Right cardiac atrium (tissue), 5 donors: ENCODE data around the gene RASD2. TPM values are rescaled to one million over a fixed set of nuclear protein-coding genes. Genes with fewer than 3 reads are reported as not detected.
"Not testable (repeated sequence)": the region's sequence is repeated elsewhere in the genome, so short reads cannot be mapped to it uniquely, and the experiment has no call there.

Experiments used
- ATAC-seq, 2 donors: fragments of 200-7000 bp; cut with Tn5 transposase; one replicate each; pipeline versions ENCODE4 v1.8.0 to v1.9.1; 2020; ENCODE audit warnings: moderate library complexity in 2 of 2, mild to moderate bottlenecking in 1 of 2
- DNase-seq, 3 donors: peaks; one replicate each; pipeline ENCODE4 v3.0.0-alpha.2; 2020
- H3K27ac ChIP-seq: one replicate; pipeline ENCODE4 v1.5.1; 2013; ENCODE audit warnings: mild to moderate bottlenecking, low read length, control low read depth, moderate library complexity
- H3K27me3 ChIP-seq: one replicate; pipeline ENCODE4 v1.6.1; 2013; ENCODE audit not compliant: control insufficient read depth, insufficient read depth
- H3K4me1 ChIP-seq: one replicate; pipeline ENCODE4 v1.6.1; 2013; ENCODE audit warnings: low read length; ENCODE audit not compliant: control insufficient read depth, insufficient read depth
- H3K4me3 ChIP-seq: one replicate; pipeline ENCODE4 v1.5.1; 2013; ENCODE audit warnings: low read length, control low read depth
- H3K9me3 ChIP-seq: one replicate; pipeline ENCODE4 v1.6.1; 2013; ENCODE audit warnings: low read length; ENCODE audit not compliant: control insufficient read depth
- WGBS: extraction: QIAGEN DNeasy Blood & Tissue Kit; methylation state at CpG from one replicate; pipeline ENCODE4 v1.1.7; 2013; 5-methylcytosine and 5-hydroxymethylcytosine counted together
- intact Hi-C, 4 donors: fragments of 100-400 bp; cut with DNase I; formaldehyde crosslinking; loops; one replicate each; pipeline versions ENCODE4 v1.11.0 to v1.14.0; 2022 to 2023
- polyA plus RNA-seq: library from polyadenylated mRNA; stranded (reverse); fragments of 200-250 nt; gene quantifications from one replicate; pipeline ENCODE4 v1.2.3, GENCODE V29; 2013
- total RNA-seq, 4 donors: library from RNA; stranded (reverse); fragmentation: NEBNext Ultra II Directional; extraction: Animal tissue kit (Norgen Biotek cat#: 25700); gene quantifications; one replicate each; pipeline ENCODE4 v1.2.1, GENCODE V29; 2021
- donor health status: healthy with polysubstance abuse.
- donor health status: DM: no; HTN: yes; CAD: no.
- donor health status: DM: no; HTN: no; CAD: no.
- donor health status: DM: no; HTN: yes; CAD: no; lungs with severe emphysema.
- donor health status: DM: yes; HTN: yes; CAD: no.

RASD2 gene
- total and polyA plus RNA-seq, 5 donors: 0.78 to 3.2 (median 2.1) TPM

DNA sequence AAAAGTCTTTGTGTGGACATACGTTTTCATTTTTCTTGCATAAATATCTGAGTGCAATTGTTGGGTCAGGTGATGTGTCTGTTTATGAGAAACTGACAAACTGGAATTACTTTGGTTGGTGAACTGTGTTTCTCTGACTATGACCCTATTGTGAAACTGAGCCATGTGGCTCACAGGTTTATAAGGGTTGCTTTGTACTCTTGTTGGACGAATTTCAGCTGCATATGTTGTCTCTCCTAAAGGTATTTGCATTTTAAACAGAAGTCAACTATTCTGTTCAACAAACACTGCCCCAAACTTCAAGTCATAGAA is 34.4 kb upstream of the RASD2 start:
- intact Hi-C loops: no loop called here
- DNase-seq (no peak), ATAC-seq (no peak)
- WGBS: 68% methylated on average over 2 of the region's 2 CpGs
- Histone ChIP-seq H3K27me3 (no peaks in the 10 kb centered on the region), H3K4me1 (no peaks in the 10 kb centered on the region), H3K9me3 (no peaks in the 10 kb centered on the region), H3K27ac (no peak overlapping the region), H3K4me3 (no peak overlapping the region)

DNA sequence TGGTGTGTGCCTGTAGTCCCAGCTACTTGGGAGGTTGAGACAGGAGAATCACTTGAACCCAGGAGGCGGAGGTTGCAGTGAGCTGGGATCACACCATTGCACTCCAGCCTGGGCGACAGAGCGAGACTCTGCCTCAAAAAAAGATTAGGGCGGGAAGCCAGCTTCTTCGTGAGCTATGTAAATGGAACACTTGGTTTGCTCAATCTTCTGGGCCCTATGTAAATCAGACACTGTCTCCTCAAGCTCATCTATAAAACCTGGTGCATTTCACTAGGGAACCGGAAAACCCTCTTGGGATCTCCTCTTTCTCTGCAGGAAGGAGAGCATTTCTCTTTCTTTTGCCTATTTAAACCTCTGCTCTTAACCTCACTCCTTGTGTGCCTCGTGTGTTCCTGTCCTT is 32.8 kb upstream of the RASD2 start:
- H3K27ac ChIP-seq, intact Hi-C loops, H3K4me3 ChIP-seq, H3K9me3 ChIP-seq, ATAC-seq, H3K27me3 ChIP-seq, DNase-seq, H3K4me1 ChIP-seq: not testable (repeated sequence)
- 88% methylated on average over 7 of the region's 7 CpGs for WGBS

DNA sequence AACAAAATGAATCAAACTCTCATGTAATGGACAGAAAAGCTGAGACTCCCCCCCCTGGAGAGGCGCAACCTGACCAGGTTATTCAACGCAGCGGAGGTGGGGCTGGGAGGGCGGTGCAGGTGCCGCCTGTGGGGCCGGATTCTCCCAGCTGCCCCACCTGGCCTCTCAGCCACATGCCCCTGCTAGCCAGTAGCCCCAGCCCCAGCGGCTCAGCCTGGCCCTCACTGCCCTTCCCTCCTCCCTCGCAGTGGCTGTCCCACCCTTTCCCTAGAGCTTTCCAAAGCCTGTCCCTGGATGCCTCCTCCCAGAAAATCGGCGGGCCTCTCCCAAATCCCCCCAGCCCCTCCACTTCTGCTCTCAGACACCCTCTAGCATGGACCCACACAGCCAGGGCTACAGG is 31.2 kb upstream of the RASD2 start:
- intact Hi-C loops: no loop called here
- Histone ChIP-seq H3K9me3 (no peaks in the 10 kb centered on the region), H3K27ac (no peak overlapping the region), H3K4me1 (no peaks in the 10 kb centered on the region), H3K4me3 (no peak overlapping the region), H3K27me3 (no peaks in the 10 kb centered on the region)
- WGBS: 88% methylated on average over 10 of the region's 10 CpGs
- no peak for ATAC-seq
- DNase-seq: no peak

DNA sequence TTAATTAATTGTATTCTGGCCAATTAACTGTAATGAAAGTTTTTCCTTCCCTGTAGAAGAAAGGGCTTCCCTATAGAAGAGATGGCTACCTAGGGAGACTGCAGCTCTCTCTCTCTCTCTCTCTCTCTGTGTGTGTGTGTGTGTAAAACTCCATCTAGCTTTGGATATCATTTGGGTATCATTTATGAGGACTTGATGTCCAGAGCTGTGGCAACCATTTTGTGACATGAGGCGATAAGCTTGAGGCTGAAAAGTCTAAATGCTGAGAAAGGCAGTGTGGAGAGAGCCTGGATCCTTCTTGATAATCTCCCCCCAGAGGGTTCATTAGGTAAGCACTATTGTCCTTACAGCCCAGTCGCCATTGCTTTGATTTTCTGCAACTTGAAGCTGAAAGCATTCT is 30.7 kb upstream of the RASD2 start:
- DNase-seq: no peak
- Histone ChIP-seq H3K9me3 (no peaks in the 10 kb centered on the region), H3K4me3 (no peak overlapping the region), H3K27me3 (no peaks in the 10 kb centered on the region), H3K4me1 (no peaks in the 10 kb centered on the region), H3K27ac (no peak overlapping the region)
- intact Hi-C loops: no loop called here
- ATAC-seq: no peak
- 86% methylated on average over 2 of the region's 2 CpGs for WGBS

- Histone ChIP-seq H3K27ac (no peak overlapping the region), H3K4me1 (no peaks in the 10 kb centered on the region), H3K27me3 (no peaks in the 10 kb centered on the region), H3K4me3 (no peak overlapping the region), H3K9me3 (no peaks in the 10 kb centered on the region)
- WGBS: 78% methylated on average over 6 of the region's 6 CpGs
- DNase-seq (no peak), ATAC-seq (no peak)
- intact Hi-C loops: no loop called here
Measured at GRCh38 chr22:35510481-35510934, 30.1 kb upstream of the RASD2 start.

DNA sequence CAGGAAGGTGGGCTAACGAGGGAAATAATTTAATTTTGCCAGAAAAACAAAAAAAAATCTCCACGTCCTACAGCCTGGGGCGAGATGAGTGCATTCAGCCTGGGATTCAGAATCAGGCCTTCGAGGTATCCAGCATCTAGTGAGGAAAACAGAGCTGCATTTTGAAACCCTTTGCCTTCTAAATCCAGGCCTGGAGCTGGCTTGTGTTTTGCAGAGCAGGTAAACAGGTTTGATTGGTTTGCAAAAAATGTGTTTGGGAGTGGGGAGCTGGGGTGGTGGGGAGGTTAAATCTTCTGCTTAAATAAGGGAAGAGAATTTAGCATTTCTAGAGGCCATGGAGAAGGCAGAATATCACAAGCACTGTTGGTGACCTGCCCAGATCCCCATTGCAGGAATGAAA is 29.7 kb upstream of the RASD2 start:
- ATAC-seq: no peak
- intact Hi-C loops: no loop called here
- DNase-seq: no peak
- Histone ChIP-seq H3K9me3 (no peaks in the 10 kb centered on the region), H3K4me1 (no peaks in the 10 kb centered on the region), H3K4me3 (no peak overlapping the region), H3K27ac (no peak overlapping the region), H3K27me3 (no peaks in the 10 kb centered on the region)
- 87% methylated on average over 4 of the region's 4 CpGs for WGBS

DNA sequence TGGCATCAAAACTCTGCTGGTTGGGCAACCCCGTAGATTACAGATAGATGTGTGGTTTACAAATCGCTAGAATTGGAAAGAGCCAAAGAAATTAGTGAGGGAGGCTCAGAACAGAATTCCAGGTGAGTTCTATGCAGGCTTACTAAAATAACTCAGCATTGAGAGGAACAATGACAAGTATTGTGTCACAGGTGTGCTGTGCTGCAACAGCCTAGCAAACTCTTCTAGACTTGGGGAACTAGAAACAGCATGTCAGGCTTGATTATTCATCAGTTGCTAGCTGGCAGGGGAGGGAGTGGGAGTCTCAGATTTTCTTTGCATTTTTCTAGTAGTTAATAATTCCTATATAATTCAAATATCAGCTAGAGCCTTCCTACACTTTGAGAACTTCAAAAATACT is 26.3 kb upstream of the RASD2 start:
- DNase-seq: no peak
- 87% methylated on average over 2 of the region's 2 CpGs for WGBS
- Histone ChIP-seq H3K27ac (no peak overlapping the region), H3K9me3 (no peaks in the 10 kb centered on the region), H3K4me1 (no peaks in the 10 kb centered on the region), H3K27me3 (no peaks in the 10 kb centered on the region), H3K4me3 (no peak overlapping the region)
- no peak for ATAC-seq
- intact Hi-C loops: no loop called here

DNA sequence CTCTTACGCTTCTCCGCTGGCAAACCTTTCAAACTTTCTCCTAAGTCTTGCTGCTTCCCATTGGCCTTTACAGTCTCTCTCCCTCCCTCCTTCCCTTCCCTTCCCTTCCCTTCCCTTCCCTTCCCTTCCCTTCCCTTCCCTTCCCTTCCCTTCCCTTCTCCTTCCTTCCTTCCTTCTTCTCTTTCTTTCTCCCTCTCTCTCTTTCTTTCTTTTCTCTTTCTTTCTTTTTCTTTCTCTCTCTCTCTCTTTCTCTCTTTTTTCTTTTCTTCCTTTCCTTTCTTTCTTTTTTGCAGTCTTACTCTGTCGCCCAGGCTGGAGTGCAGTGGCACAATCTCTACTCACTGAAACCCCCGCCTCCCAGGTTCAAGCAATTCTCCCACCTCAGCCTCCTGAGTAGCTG is 24.7 kb upstream of the RASD2 start:
- ATAC-seq, H3K9me3 ChIP-seq, DNase-seq, intact Hi-C loops, H3K27me3 ChIP-seq, H3K4me3 ChIP-seq, H3K4me1 ChIP-seq, H3K27ac ChIP-seq: not testable (repeated sequence)
- 94% methylated on average over 4 of the region's 4 CpGs for WGBS

DNA sequence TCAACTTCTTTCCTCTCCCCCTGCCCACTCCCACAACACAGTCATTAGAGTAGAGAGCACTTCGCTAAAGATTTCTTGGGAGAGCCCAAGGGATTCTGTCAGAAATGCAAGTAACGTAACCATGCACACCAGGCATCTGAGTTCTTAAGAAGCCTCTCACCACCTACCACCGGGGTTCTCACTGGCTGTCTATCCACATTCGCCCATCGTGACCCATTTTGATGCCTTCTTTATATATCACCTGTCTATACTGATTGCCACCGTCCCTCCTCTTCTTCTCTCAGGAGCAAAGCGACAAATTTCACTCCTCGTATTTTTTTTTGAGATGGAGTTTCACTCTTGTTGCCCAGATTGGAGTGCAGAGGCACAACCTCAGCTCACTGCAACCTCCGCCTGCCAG is 23.9 kb upstream of the RASD2 start:
- Histone ChIP-seq H3K4me3 (no peak overlapping the region), H3K9me3 (no peaks in the 10 kb centered on the region), H3K27ac (no peak overlapping the region), H3K27me3 (no peaks in the 10 kb centered on the region), H3K4me1 (no peaks in the 10 kb centered on the region)
- intact Hi-C loops: no loop called here
- no peak for ATAC-seq
- no peak for DNase-seq
- WGBS: 87% methylated on average over 9 of the region's 9 CpGs

DNA sequence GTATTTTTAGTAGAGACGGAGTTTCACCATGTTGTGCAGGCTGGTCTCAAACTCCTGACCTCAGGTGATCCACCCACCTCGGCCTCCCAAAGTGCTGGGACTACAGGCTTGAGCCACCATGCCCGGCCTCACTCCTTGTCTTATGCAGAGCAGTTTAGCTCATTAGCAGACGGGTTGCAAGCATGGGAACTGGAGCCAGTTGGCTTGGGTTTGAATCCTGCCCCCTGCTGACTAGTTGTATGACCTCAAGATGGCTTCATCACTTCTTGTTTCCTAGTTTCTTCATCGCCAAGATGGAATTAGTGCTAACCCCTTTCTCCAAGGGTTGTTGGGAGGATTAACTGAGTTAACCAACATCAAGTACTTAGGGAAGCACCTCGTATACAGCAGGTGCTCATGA is 23.4 kb upstream of the RASD2 start:
- intact Hi-C loops: no loop called here
- H3K4me3 ChIP-seq: no peak overlapping the region
- ATAC-seq (no peak), DNase-seq (no peak)
- no peak overlapping the region for H3K27ac ChIP-seq
- no peaks in the 10 kb centered on the region for H3K4me1 ChIP-seq
- WGBS: 79% methylated on average over 6 of the region's 6 CpGs
- no peaks in the 10 kb centered on the region for H3K27me3 ChIP-seq
- H3K9me3 ChIP-seq: no peaks in the 10 kb centered on the region

GRCh38 chr22:35517769-35518530 is 22.7 kb upstream of the RASD2 start:
- H3K4me1 ChIP-seq: no peaks in the 10 kb centered on the region
- no peak for ATAC-seq
- H3K27ac ChIP-seq: no peak overlapping the region
- H3K4me3 ChIP-seq: no peak overlapping the region
- no peaks in the 10 kb centered on the region for H3K27me3 ChIP-seq
- intact Hi-C loops: no loop called here
- no peak for DNase-seq
- H3K9me3 ChIP-seq: no peaks in the 10 kb centered on the region
- 67% methylated on average over 8 of the region's 8 CpGs for WGBS

GRCh38 chr22:35518811-35519210 is 21.8 kb upstream of the RASD2 start:
- Histone ChIP-seq H3K9me3 (no peaks in the 10 kb centered on the region), H3K27me3 (no peaks in the 10 kb centered on the region), H3K4me1 (no peaks in the 10 kb centered on the region), H3K27ac (no peak overlapping the region), H3K4me3 (no peak overlapping the region)
- intact Hi-C loops: no loop called here
- ATAC-seq: no peak
- 87% methylated on average over 7 of the region's 7 CpGs for WGBS
- peak in 1 of 3 donors; percentile 32 for DNase-seq
